DMS 273 (cell line): ENCODE measurements around the gene LRTM1.
A peak's percentile ranks its signal among the peaks of the same experiment; 100 is the strongest.

Experiments
- DNase-seq: peaks from one replicate; lab custom pipeline; 2025; ENCODE audit not compliant: unreplicated experiment; lab: John Stamatoyannopoulos, UW

The LRTM1 gene

DNA sequence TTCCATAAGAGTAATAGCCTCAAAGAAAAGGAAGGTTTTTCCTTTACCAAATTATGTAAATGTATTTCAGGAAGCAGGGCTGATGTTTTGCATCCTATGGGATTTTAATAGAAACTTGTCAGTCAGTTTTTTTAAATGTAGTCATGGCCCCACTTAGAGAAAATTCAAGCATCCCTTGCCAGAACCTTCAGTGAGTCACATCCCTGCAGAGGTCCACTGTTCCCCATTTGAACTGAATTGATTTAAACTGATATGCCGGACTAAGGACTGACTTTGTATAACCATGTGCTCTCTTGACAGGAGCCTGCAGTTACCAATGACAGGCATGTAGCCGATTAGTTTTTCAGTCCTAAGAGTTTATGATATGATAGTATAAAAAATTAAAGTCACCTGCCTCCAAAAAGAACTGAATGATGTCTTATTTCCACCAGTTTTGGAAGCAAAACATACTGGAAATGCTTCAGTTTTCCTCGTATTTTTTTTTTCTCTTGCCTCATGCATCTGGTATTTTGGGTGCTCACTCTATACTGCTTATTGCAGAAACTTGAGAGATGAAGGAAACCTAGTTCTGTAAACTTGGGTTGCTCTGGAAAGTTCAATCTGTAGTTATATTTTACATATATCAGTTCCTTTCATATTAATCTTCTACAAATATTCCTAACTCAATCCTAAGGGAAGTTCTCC, 30.7 kb downstream of the LRTM1 start:
- no peak for DNase-seq

DNA sequence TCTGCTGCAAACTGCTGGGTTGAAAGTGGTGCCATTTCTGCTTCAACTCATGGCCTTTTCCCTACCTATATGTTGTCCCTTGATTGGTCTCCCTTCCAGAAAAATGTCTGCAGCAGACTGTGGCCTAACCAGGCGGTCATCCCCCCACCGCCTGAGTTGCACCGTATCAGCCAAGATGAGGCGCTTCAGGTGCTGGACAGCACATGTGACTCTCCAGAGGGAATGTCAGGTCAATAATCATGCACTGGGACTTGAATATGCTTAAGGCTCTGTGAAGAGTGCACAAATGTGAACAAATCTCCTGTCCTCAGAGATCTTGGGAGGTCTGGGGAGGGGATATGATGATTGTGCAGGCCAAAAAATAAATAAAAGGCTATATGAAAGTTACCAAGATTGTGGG, 32.2 kb downstream of the LRTM1 start:
- no peak for DNase-seq

DNA sequence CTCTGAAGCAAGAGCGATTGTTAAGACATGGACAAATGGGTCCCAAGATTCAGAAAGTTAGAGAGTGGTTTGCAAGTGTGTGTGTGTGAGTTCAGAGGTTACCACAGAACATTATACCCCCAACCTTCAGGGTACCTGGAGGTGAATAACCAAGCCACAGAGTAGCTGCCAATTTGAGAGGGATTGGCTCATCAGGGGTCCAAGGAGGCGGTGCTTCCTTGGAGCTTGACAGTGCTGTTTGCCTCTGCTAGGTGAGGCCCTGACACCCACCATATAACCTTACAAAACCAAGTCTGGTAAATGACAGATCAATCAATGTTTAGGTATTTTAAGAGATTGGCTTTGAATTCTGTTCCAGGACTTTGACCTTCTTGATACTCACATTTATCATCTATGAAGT, 35.7 kb downstream of the LRTM1 start:
- DNase-seq, result no peak

DNA sequence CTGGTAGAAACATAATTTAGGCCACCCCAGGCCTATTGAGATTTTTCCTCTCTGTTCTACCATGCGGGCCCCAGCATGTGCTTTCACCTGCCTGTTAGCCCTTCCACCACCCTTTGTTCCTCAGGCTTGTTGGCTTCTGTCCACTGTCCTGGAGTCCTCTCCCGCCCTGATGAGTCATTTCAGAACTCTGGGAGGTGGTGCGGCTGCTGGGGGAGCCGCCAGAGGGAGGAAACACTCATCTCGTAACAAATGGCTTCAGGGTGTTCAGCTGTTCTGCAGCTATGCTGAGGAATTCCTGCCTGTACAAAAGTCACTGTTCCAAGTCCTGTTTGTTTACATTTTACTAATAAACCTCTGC, 36.3 kb downstream of the LRTM1 start:
- peak; percentile 73 for DNase-seq

DNA sequence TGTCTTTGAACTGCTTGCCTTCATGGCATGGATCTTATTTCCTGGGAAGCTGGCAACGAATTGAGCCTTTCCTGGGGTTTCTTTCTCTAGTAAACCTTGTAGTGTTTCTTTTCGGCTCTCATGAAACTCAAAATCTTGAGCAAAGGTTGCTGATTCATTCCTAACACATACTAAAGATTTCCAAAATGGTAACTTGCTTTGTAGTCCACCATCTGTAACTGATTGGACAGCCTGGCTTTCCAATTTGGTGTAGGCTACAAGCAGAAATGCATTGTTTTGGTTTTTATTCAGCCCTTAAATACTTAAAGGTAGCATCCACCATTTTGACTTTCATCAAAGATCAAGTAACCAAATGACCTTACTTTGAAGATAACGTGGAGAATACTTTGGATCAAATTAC, 38.1 kb downstream of the LRTM1 start:
- no peak for DNase-seq

DNA sequence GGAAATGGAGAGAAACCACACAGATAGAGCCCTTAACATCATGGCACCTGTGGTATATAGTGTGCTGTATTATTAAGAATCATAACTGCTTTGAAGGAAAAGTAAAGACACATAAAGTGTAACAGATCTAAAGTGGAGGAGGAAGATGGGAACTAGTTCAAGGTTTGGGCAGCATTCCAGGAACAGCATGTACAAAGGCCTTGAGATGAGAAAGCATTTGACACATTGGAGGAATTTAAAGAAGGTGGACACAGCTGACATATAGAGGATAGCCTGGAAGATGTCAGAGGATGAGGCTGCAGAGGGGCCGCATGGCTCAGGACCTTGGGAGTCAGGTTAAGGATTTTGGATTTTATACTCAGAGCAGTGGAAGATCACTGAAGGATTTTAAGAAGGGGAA, 39.0 kb downstream of the LRTM1 start:
- DNase-seq, result no peak

DNA sequence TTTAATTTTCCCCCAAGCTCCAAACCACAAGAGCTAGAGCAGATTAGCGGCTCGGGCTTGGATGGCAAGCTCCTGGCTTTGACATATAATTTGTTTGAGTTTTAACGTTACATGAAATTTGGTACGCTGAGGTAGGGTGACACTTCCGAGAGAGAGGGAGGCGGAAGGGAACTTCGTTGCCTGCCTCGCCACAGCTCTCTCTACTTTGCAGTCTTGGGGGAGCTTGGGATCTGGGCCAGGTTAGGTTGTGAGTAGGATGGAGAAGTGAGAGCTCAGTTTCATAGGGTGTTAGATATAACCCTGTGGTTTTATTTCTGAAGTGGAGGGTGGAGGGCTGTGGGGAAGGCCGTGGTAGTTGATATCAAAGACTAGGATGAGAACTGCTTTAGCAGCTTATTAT, 39.7 kb downstream of the LRTM1 start:
- no peak for DNase-seq

DNA sequence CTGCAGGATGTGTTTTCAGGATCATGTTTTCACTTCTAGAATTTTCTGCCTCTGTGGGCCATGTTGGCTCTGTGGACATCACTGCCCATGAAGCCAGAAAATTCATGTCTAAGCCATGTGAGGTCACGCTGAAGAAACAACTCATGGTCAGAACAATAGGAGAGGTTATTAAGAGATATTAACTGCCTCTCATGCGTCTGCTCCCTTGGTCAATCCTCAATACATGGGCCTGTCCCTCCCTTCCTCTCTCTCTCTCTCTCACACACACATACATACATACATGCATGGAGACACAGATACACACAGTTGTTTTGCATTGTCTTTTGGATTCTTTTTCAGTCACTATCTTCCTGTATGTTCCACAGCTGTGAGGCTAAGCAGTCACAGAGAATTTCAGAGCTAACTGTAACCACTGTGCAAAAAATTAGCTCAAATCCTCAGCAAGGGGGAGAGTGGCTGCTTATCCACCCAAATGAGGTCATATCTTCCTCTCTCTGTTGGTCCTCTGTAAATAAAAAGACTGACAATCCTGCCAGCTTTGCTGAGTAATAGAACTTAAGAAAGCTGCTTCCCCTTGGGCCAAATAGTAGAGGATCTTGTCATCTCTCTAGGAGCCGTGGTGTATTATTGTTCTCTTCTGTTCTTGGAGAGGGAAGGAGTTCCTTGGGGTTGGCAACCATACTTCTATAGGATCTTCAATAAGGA, 45.6 kb downstream of the LRTM1 start:
- no peak for DNase-seq

DNA sequence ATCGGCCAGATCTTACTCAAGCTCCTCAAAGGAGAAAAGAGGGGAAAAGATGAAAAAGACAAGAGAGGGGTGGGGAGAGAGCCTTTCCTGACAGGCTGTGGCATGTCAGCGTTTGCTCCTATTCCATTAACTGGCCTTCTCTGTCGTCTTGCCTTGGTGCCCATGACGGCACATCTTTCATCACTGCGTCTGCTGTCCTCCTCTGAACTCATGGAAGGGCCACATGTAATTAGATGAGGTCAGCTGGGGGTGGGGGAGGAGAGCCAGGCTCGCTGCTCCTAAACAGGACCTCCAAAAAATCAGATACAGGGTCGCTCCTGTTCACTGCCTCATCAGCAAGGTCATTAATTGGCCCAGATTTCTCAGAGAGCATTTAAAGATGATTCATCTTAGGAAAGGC, 49.7 kb downstream of the LRTM1 start:
- no peak for DNase-seq

DNA sequence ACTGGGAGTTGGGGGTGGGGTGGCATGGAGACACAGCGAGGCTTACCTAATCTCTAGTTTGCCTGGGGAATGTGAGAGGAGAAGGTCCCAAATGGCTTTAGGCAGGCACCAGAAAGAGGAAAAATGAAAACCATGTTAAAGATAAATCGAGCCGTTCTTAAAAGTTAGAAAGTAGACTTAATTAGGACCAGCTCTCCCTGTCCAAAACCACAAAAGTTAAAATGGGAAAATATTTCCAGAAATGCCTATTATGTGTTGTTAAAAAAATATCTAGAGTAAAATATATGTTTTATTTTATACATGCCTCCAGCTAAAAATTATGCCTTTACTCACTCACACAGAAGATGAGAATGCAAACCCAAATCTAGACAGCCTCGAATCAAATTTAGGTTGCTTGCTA, 50.1 kb downstream of the LRTM1 start:
- DNase-seq, result no peak

DNA sequence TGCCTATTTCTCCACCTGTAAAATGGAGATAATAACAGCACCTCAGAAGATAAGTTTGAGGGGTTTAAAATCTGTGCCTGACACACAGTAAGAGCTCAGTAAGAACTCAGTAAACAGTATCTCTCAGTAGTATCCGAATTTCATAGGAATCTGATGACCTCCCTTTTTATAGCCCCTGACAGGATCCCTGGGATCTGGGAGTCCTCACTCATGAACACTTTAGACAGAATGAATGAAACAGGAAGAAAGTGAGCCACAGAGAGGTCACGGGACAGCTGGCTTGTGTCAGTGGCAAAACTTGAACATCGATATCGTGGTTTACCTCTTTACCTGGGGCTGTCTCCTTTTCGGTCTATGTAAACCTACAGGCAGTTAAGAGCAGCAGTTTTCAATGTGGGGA, 51.2 kb downstream of the LRTM1 start:
- no peak for DNase-seq

DNA sequence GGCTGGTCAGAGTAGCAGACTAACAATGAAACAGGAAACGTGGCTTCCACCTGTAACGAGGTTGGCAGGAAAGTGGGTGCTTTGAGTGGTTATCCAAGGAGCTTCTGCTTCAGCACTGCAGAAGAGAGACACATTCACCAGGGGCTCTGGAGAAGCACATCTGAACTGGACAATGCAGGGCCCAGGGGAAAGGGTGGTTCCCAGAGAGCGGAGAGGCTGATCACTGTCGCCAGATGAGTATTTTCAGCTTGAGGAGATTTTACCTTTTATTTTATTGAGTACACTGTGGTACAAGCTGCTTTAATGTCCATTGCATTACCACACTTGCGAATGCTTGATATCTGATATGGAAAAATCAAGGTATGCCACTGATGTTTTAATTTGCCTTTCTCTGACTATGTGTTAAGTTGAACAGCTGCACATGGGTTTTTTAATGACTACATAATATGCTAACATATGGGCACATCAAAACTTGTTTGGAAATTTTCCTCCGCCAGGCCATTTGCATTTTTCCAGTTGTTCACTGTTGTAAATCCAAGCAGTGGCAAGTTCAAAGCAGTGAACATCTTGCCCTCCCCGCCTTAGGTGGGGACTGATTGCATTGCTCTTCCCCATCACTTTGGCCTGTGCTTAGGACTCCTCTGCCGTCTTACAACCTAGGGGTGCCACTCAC, 52.1 kb downstream of the LRTM1 start:
- peak; percentile 88 for DNase-seq

DNA sequence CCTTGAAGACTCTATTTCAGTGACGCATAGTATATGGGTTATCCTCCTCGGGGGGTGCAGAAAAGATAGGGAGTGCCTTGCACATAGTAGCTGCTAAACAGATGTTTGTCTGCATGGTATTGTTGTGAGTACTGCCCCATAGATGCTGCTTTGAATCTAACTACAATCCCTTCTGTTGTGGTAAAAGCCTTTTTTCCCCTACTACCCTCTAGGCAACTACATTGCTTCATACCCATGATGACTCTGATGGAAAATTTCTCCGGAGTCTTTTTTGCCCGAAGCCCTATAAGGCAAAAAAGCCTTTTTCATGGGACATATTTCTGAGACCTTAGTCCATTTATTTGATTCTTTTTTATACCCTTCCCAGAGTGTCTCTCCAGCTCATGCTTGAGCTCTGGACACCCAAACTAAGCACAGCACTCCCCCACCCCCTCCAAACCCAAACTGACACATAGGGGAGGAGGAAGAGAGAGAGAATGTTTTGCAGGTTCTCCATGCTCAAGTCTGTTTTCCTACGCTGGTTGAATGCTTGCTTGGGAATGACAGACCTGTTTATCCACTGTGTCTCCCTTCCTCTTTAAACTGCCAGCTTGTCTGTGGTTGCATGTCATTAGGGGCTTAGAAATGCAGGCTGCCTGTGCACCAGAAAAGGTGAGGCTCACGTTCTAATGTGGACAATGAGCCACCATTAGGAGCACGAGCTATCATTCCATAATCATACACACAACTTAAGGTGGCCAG, 52.9 kb downstream of the LRTM1 start:
- DNase-seq, result peak; percentile 26

DNA sequence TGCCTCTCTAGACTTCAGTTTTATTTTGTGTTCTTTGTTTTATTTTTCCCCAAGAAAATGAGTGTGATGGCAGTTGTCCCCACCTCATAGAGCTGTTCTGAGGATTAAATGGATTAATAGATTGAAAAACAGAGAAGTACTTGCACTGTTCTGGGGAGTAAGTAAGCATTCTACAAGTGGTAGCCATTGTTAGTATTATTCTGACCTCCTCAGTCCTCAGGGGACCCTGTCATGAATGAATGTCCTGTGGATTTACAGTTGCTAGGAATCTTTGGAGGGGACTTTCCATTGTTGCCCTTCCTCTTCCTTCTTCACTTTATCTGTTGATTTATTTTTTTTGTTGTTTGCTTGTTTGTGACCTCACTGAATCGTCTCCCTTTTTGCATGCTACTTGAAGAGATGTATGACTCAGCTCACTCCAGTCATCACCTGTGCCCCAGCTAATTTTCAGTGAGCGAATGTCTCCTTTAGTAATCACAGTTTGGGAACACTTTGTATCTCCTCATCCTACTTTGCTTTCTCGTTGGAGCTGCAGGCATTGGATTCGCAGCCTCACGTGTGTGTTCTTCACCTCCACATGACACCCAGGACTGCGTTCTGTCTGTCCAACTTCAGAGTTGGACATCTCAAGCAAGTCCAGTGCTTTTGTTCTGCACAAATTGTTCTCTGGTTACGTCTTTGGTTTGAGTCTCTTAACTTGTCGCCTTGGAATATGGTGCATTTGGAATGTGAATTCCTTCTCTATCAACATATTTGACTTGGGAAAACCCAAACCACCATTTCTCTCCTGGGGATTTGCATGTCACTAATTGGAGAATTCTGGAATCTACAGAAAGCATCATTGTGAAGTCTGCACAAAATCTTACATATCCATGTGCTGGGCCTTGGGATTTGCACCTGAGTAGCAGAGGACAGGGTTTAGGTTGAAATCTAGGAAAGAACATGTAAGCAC, 54.5 kb downstream of the LRTM1 start:
- DNase-seq, result no peak

DNA sequence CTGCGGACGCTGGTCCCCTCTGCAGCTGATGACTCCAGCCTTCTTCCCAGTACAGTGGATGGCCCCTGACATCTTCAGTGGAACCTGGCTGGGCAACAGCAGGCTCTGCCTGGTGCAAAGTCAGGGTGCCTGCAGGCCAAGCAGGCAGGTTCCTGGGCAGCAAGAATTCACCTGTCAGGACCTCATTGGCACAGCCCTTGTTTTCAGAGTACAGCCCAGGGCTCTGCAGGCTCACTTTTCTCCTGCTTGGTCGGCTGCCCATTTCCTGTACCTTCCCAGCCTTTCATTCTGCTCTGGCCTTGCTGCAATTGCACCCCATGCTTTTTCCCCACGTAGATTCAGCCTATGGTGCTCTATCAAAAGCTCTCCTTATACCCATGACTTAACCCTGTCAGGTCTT, 56.0 kb downstream of the LRTM1 start:
- DNase-seq, result no peak

DNA sequence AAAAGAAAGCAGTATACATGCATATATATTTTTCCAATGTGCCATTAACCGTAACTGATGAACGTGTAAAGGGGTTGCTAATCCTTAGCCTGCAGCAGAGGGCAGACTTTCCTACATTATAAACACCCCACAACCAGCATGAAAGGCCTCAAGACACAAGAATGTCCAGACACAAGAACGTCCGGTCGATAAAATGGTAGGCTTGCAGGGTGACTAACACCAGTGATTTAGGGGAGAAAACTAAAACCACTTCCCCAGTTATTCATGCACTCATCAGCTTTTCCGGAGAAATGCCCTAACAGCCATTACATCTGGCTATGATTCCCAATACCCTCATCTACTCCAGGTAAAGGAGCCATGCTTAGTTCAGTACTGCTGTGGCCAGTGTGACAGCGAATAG, 57.4 kb downstream of the LRTM1 start:
- peak; percentile 35 for DNase-seq
